ENCODE measurements around the gene PRRC2A.

Gene PRRC2A

GRCh38 chr6:31580807-31581433, 39.6 kb upstream of the PRRC2A start:
- peaks cover 63% of the 10 kb centered on the region for H3K27me3 ChIP-seq (replicated peaks; ENCODE audit: insufficient read depth, low read length)
- peak; percentile 88 for TF ChIP-seq CTCF (IDR thresholded peaks at IDR 0.05; ENCODE audit: low read length)
- TF ChIP-seq EZH2 (optimal IDR thresholded peaks at IDR 0.05; ENCODE audit: low read depth, low read length): no peak
- H3K9me2 ChIP-seq (replicated peaks; ENCODE audit: insufficient read depth, low read length): no peaks in the 10 kb centered on the region
- H2AFZ ChIP-seq (ENCODE audit: low read length): peak overlapping the region; percentile 93
- H3K4me3 ChIP-seq (ENCODE audit: low read length): peak overlapping the region; percentile 66
- no peaks in the 10 kb centered on the region for H3F3A ChIP-seq (ENCODE audit: insufficient read depth, low read length)
- no peaks in the 10 kb centered on the region for H3K9me3 ChIP-seq (replicated peaks; ENCODE audit: insufficient read depth, low read length)
- no peaks in the 10 kb centered on the region for H3K36me3 ChIP-seq (replicated peaks; ENCODE audit: insufficient read depth, low read length)
- peak overlapping the region; percentile 99 for H3K4me2 ChIP-seq (ENCODE audit: low read depth, low read length)
- H3K27ac ChIP-seq (ENCODE audit: low read length): no peak overlapping the region
- peak overlapping the region; percentile 12; the same call in 1 of the 2 replicates for H3K9ac ChIP-seq (ENCODE audit: low read length)
- H3K4me1 ChIP-seq (ENCODE audit: low read length): peaks cover 19% of the 10 kb centered on the region
- peak; percentile 62 for DNase-seq
- H4K20me1 ChIP-seq (ENCODE audit: insufficient read depth, low read length): no peaks in the 10 kb centered on the region
- H3K79me2 ChIP-seq (ENCODE audit: low read length): no peaks in the 10 kb centered on the region

- Histone ChIP-seq H3K27me3 (replicated peaks; ENCODE audit: insufficient read depth, low read length) (peaks cover 63% of the 10 kb centered on the region), H3K9me2 (replicated peaks; ENCODE audit: insufficient read depth, low read length) (no peaks in the 10 kb centered on the region), H2AFZ (ENCODE audit: low read length) (no peak overlapping the region), H3K27ac (ENCODE audit: low read length) (no peak overlapping the region), H3K79me2 (ENCODE audit: low read length) (no peaks in the 10 kb centered on the region), H3K4me2 (ENCODE audit: low read depth, low read length) (peak overlapping the region; percentile 99), H3K4me1 (ENCODE audit: low read length) (peaks cover 19% of the 10 kb centered on the region), H3K9me3 (replicated peaks; ENCODE audit: insufficient read depth, low read length) (no peaks in the 10 kb centered on the region), H4K20me1 (ENCODE audit: insufficient read depth, low read length) (no peaks in the 10 kb centered on the region), H3K4me3 (ENCODE audit: low read length) (peak overlapping the region; percentile 66), H3K36me3 (replicated peaks; ENCODE audit: insufficient read depth, low read length) (no peaks in the 10 kb centered on the region), H3K9ac (ENCODE audit: low read length) (no peak overlapping the region), H3F3A (ENCODE audit: insufficient read depth, low read length) (no peaks in the 10 kb centered on the region)
- DNase-seq: no peak
- TF ChIP-seq EZH2 (optimal IDR thresholded peaks at IDR 0.05; ENCODE audit: low read depth, low read length) (no peak), EZH2phosphoT487 (IDR thresholded peaks at IDR 0.05; ENCODE audit: low read length) (no peak), CTCF (IDR thresholded peaks at IDR 0.05; ENCODE audit: low read length) (no peak)
These were observed 38.9 kb upstream of the PRRC2A start for GRCh38 chr6:31581434-31582229.

GRCh38 chr6:31582230-31582643, 38.3 kb upstream of the PRRC2A start, which contains the start of gene LTB:
TSS of gene LTB (minus strand) at chr6:31582424. CDS start at chr6:31582417, 7 bp downstream.
- no peaks in the 10 kb centered on the region for H3K9me3 ChIP-seq (replicated peaks; ENCODE audit: insufficient read depth, low read length)
- no peak for DNase-seq
- H3K36me3 ChIP-seq (replicated peaks; ENCODE audit: insufficient read depth, low read length): no peaks in the 10 kb centered on the region
- H3F3A ChIP-seq (ENCODE audit: insufficient read depth, low read length): no peaks in the 10 kb centered on the region
- no peaks in the 10 kb centered on the region for H3K9me2 ChIP-seq (replicated peaks; ENCODE audit: insufficient read depth, low read length)
- peak within 1 kb of the TSS; percentile 99 for H3K4me2 ChIP-seq (ENCODE audit: low read depth, low read length)
- TF ChIP-seq EZH2 (optimal IDR thresholded peaks at IDR 0.05; ENCODE audit: low read depth, low read length) (no peak), EZH2phosphoT487 (IDR thresholded peaks at IDR 0.05; ENCODE audit: low read length) (no peak), CTCF (IDR thresholded peaks at IDR 0.05; ENCODE audit: low read length) (no peak)
- H3K9ac ChIP-seq (ENCODE audit: low read length): no peak within 1 kb of the TSS
- peaks cover 19% of the 10 kb centered on the region for H3K4me1 ChIP-seq (ENCODE audit: low read length)
- peak within 1 kb of the TSS; percentile 93; the same call in 1 of the 2 replicates for H2AFZ ChIP-seq (ENCODE audit: low read length)
- H3K79me2 ChIP-seq (ENCODE audit: low read length): no peaks in the 10 kb centered on the region
- H3K4me3 ChIP-seq (ENCODE audit: low read length): peak within 1 kb of the TSS; percentile 66
- H3K27ac ChIP-seq (ENCODE audit: low read length): no peak within 1 kb of the TSS
- peaks cover 63% of the 10 kb centered on the region for H3K27me3 ChIP-seq (replicated peaks; ENCODE audit: insufficient read depth, low read length)
- H4K20me1 ChIP-seq (ENCODE audit: insufficient read depth, low read length): no peaks in the 10 kb centered on the region
